ENCODE measurements around the gene VRK2. TPM values are rescaled to one million over a fixed set of nuclear protein-coding genes. Genes with fewer than 3 reads are reported as not detected.

VRK2 gene
- total RNA-seq, 1 experiment from 2014 or later = 33.0 TPM

DNA sequence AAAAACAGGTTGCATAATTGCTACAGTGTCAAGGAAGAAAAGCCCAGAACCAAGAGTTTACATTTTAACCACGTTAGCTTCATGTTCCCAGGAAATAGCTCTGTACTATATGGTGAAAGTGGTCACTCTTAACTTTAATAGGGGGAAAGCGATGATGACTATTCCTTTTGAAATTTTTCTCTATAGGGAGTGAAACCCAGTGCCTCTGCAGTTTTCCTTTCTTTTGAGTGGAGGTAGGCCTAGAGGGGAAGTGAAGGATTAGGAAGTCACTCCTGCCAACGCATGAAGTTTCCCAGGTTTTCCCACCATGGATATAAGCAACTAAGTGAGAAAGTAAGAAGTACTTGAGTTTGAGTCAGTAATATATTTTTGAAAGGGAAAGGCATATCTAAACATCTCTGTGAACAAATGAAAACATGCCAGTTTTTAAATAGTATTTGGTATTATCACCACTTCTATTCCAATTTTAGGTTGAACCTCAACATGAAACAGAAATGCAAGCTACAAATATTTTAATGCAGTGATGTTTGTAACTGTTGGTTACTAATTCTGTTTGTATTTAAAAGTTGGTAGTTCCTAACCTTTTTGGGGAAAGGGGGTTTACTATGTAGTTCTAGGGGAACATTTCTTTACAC, 91.9 kb downstream of the VRK2 start:
- Histone ChIP-seq H3K9ac (ENCODE audit: low read length) (no peak overlapping the region), H4K20me1 (ENCODE audit: insufficient read depth) (no peaks in the 10 kb centered on the region), H3K4me3 (replicated peaks in 1 of 2; ENCODE audit: low read depth in 1 of 2, low read length in 2 of 2) (no peak overlapping the region), H3K79me2 (ENCODE audit: insufficient read depth, low read length) (no peaks in the 10 kb centered on the region), H3K9me3 (ENCODE audit: control insufficient read depth in 1 of 2, insufficient read depth in 1 of 2, low read depth in 1 of 2, low read length in 2 of 2) (no peaks in the 10 kb centered on the region), H3K4me1 (ENCODE audit: control insufficient read depth in 1 of 2, insufficient read depth in 2 of 2, low read length in 2 of 2) (no peaks in the 10 kb centered on the region; a peak in 1 of 4 replicates), H3K27ac (ENCODE audit: low read depth, low read length) (no peak overlapping the region), H2AFZ (ENCODE audit: low read depth, low read length, poor library complexity, severe bottlenecking) (no peak overlapping the region), H3K9me2 (ENCODE audit: insufficient read depth) (no peaks in the 10 kb centered on the region), H3K4me2 (ENCODE audit: low read length) (no peak overlapping the region), H3K36me3 (ENCODE audit: control insufficient read depth in 1 of 2, insufficient read depth in 2 of 2, low read length in 2 of 2) (no peaks in the 10 kb centered on the region), H3K27me3 (ENCODE audit: insufficient read depth, low read length) (no peaks in the 10 kb centered on the region)
- no peak for ATAC-seq
- DNase-seq (ENCODE audit: low read depth, low spot score) = no peak
- no peak for TF ChIP-seq EZH2phosphoT487 (IDR thresholded peaks at IDR 0.05; ENCODE audit: borderline replicate concordance)
- no peak for TF ChIP-seq ZNF274 (IDR thresholded peaks at IDR 0.05; ENCODE audit: low read depth, low read length)
- no peak for TF ChIP-seq FOSL1 (IDR thresholded peaks at IDR 0.05; ENCODE audit: low read depth)
- TF ChIP-seq SIN3A (IDR thresholded peaks at IDR 0.05; ENCODE audit: low read depth) = no peak
- TF ChIP-seq, protein P1, sequence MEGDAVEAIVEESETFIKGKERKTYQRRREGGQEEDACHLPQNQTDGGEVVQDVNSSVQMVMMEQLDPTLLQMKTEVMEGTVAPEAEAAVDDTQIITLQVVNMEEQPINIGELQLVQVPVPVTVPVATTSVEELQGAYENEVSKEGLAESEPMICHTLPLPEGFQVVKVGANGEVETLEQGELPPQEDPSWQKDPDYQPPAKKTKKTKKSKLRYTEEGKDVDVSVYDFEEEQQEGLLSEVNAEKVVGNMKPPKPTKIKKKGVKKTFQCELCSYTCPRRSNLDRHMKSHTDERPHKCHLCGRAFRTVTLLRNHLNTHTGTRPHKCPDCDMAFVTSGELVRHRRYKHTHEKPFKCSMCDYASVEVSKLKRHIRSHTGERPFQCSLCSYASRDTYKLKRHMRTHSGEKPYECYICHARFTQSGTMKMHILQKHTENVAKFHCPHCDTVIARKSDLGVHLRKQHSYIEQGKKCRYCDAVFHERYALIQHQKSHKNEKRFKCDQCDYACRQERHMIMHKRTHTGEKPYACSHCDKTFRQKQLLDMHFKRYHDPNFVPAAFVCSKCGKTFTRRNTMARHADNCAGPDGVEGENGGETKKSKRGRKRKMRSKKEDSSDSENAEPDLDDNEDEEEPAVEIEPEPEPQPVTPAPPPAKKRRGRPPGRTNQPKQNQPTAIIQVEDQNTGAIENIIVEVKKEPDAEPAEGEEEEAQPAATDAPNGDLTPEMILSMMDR (IDR thresholded peaks at IDR 0.05 in 2 of 3, conservative IDR thresholded peaks at IDR 0.05 in 1 of 3; ENCODE audit: borderline replicate concordance in 1 of 3, insufficient read depth in 1 of 3, low read depth in 2 of 3, low read length in 2 of 3) = no peak
- TF ChIP-seq EZH2 (IDR thresholded peaks at IDR 0.05) = no peak
- TF ChIP-seq, protein P2, sequence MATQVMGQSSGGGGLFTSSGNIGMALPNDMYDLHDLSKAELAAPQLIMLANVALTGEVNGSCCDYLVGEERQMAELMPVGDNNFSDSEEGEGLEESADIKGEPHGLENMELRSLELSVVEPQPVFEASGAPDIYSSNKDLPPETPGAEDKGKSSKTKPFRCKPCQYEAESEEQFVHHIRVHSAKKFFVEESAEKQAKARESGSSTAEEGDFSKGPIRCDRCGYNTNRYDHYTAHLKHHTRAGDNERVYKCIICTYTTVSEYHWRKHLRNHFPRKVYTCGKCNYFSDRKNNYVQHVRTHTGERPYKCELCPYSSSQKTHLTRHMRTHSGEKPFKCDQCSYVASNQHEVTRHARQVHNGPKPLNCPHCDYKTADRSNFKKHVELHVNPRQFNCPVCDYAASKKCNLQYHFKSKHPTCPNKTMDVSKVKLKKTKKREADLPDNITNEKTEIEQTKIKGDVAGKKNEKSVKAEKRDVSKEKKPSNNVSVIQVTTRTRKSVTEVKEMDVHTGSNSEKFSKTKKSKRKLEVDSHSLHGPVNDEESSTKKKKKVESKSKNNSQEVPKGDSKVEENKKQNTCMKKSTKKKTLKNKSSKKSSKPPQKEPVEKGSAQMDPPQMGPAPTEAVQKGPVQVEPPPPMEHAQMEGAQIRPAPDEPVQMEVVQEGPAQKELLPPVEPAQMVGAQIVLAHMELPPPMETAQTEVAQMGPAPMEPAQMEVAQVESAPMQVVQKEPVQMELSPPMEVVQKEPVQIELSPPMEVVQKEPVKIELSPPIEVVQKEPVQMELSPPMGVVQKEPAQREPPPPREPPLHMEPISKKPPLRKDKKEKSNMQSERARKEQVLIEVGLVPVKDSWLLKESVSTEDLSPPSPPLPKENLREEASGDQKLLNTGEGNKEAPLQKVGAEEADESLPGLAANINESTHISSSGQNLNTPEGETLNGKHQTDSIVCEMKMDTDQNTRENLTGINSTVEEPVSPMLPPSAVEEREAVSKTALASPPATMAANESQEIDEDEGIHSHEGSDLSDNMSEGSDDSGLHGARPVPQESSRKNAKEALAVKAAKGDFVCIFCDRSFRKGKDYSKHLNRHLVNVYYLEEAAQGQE (IDR thresholded peaks at IDR 0.05; ENCODE audit: low read depth) = no peak
- no peak for TF ChIP-seq EGR1 (IDR thresholded peaks at IDR 0.05; ENCODE audit: low read depth)
- TF ChIP-seq CEBPB (IDR thresholded peaks at IDR 0.05; ENCODE audit: low read depth) = no peak
- TF ChIP-seq ZFX (IDR thresholded peaks at IDR 0.05) = no peak
- TF ChIP-seq ELF1 (IDR thresholded peaks at IDR 0.05; ENCODE audit: borderline replicate concordance, low read depth) = no peak
- TF ChIP-seq, protein P3, sequence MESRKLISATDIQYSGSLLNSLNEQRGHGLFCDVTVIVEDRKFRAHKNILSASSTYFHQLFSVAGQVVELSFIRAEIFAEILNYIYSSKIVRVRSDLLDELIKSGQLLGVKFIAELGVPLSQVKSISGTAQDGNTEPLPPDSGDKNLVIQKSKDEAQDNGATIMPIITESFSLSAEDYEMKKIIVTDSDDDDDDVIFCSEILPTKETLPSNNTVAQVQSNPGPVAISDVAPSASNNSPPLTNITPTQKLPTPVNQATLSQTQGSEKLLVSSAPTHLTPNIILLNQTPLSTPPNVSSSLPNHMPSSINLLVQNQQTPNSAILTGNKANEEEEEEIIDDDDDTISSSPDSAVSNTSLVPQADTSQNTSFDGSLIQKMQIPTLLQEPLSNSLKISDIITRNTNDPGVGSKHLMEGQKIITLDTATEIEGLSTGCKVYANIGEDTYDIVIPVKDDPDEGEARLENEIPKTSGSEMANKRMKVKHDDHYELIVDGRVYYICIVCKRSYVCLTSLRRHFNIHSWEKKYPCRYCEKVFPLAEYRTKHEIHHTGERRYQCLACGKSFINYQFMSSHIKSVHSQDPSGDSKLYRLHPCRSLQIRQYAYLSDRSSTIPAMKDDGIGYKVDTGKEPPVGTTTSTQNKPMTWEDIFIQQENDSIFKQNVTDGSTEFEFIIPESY (IDR thresholded peaks at IDR 0.05; ENCODE audit: extremely low read depth, insufficient replicate concordance, low read length) = no peak
- intact Hi-C loops (cut with micrococcal nuclease) = loop anchor here (10.0 kb wide), 2 partner anchors 234 to 416 kb away; no protein-coding TSS in a partner anchor
- ChIA-PET RAD21 (ENCODE audit: low non-redundant PET in 1 of 2, low total read pairs in 2 of 2, uncharacterized antibody in 2 of 2, unreplicated experiment in 2 of 2) (no interaction called here), CTCF (interaction anchor here (1.4 kb wide), 1 partner anchor 233 kb away, joined by 3 read pairs; no protein-coding TSS in a partner anchor), POLR2A (no interaction called here)
- BruUV-seq (replicated peaks) = no TSS peak
